H1 (cell line): ENCODE results near the gene ACY1. TPM values are rescaled to one million over a fixed set of nuclear protein-coding genes. Genes with fewer than 3 reads are reported as not detected.

Source experiments
- CTCF ChIA-PET: fragments of 300-600 bp; sonication (Branson Sonifier 250); formaldehyde crosslinking; loops from one replicate; lab custom pipeline; 2021; ENCODE audit not compliant: partially characterized antibody; lab: Charles Lee
- POLR2A ChIA-PET: fragments of 300-600 bp; sonication (Branson Sonifier 250); formaldehyde crosslinking; loops from one replicate; lab custom pipeline; 2021; ENCODE audit warnings: inconsistent platforms; ENCODE audit not compliant: partially characterized antibody; lab: Charles Lee
- DNase-seq, 2 experiments: peaks; one replicate each; pipeline versions ENCODE4 v3.0.0 to v3.0.0-alpha.2; 2010 to 2022; ENCODE audit warnings: low spot score in 2 of 2, low read depth in 1 of 2, mixed read lengths in 1 of 2
- FAIRE-seq: peaks from 2 replicates; lab custom pipeline; 2011; peaks lifted over from hg19 to GRCh38; lab: Jason Lieb, UNC
- H2AFZ ChIP-seq: 2 replicates; pipeline ENCODE4 v1.8.1; 2012; ENCODE audit warnings: low read length, inconsistent platforms
- H2AK5ac ChIP-seq: 2 replicates; pipeline ENCODE4 v1.6.1; 2013; ENCODE audit warnings: low read depth, low read length
- H2BK120ac ChIP-seq: replicated peaks from 2 replicates; pipeline ENCODE3; 2013; ENCODE audit warnings: low read depth, low read length, inconsistent platforms
- H2BK12ac ChIP-seq: 2 replicates; pipeline ENCODE4 v1.6.1; 2013; ENCODE audit warnings: low read depth, low read length
- H2BK15ac ChIP-seq: 2 replicates; pipeline ENCODE4 v1.6.1; 2013; ENCODE audit warnings: low read length
- H2BK20ac ChIP-seq: 2 replicates; pipeline ENCODE4 v1.6.1; 2013; ENCODE audit warnings: low read length
- H2BK5ac ChIP-seq: 2 replicates; pipeline ENCODE4 v1.6.1; 2013; ENCODE audit warnings: low read depth, low read length
- H3K14ac ChIP-seq: 2 replicates; pipeline ENCODE4 v1.6.1; 2013; ENCODE audit warnings: inconsistent platforms; ENCODE audit not compliant: insufficient read length
- H3K18ac ChIP-seq: 2 replicates; pipeline ENCODE4 v1.6.1; 2013; ENCODE audit warnings: low read length; ENCODE audit errors: extremely low read depth
- H3K23ac ChIP-seq: 2 replicates; pipeline ENCODE4 v1.6.1; 2013; ENCODE audit warnings: inconsistent platforms; ENCODE audit not compliant: insufficient read length
- H3K23me2 ChIP-seq: 2 replicates; pipeline ENCODE4 v1.6.1; 2013; ENCODE audit warnings: low read depth, low read length
- H3K27ac ChIP-seq: 2 replicates; pipeline ENCODE4 v1.6.1; 2011; ENCODE audit warnings: low read depth, low read length, inconsistent platforms
- H3K27me3 ChIP-seq, 4 experiments: replicated peaks in 1 of 4; 1 replicate in 1 of 4; 2 replicates in 3 of 4; pipeline versions ENCODE4 v1.6.1 to v1.8.1; 2011 to 2013; ENCODE audit warnings: low read length in 3 of 4, mild to moderate bottlenecking in 3 of 4, inconsistent platforms in 2 of 4, mixed read lengths in 2 of 4, moderate library complexity in 1 of 4; ENCODE audit not compliant: control insufficient read depth in 3 of 4, insufficient read depth in 3 of 4; ENCODE audit errors: extremely low read depth in 1 of 4
- H3K36me3 ChIP-seq, 4 experiments: 2 replicates each; pipeline versions ENCODE4 v1.6.1 to v1.8.1; 2011 to 2013; ENCODE audit warnings: mild to moderate bottlenecking in 4 of 4, low read length in 3 of 4, moderate library complexity in 2 of 4, control low read depth in 1 of 4, inconsistent platforms in 1 of 4; ENCODE audit not compliant: insufficient read depth in 4 of 4, control insufficient read depth in 2 of 4
- H3K4ac ChIP-seq: replicated peaks from 2 replicates; pipeline ENCODE3; 2013; ENCODE audit warnings: low read length, low read depth, mixed read lengths, inconsistent platforms; ENCODE audit not compliant: insufficient read length
- H3K4me1 ChIP-seq, 4 experiments: replicated peaks in 1 of 4; 1 replicate in 1 of 4; 2 replicates in 3 of 4; pipeline versions ENCODE4 v1.6.1 to v1.8.1; 2011 to 2013; ENCODE audit warnings: low read length in 3 of 4, inconsistent platforms in 2 of 4, mixed read lengths in 1 of 4; ENCODE audit not compliant: insufficient read depth in 4 of 4, control insufficient read depth in 3 of 4
- H3K4me2 ChIP-seq, 2 experiments: 2 replicates each; pipeline versions ENCODE4 v1.6.1 to v1.8.1; 2011 to 2013; ENCODE audit warnings: low read depth in 2 of 2, low read length in 2 of 2, control low read depth in 1 of 2, inconsistent platforms in 1 of 2, mild to moderate bottlenecking in 1 of 2; ENCODE audit not compliant: insufficient read depth in 1 of 2
- H3K4me3 ChIP-seq, 4 experiments: fragments of 200-600, 300-600 bp in 1 of 4; sonication (generic), shearing (Covaris generic), sonication (Bioruptor Twin) in 1 of 4; 2 replicates each; pipeline versions ENCODE4 v1.5.1 to v1.8.1; 2011 to 2016; ENCODE audit warnings: low read length in 4 of 4, low read depth in 3 of 4, control low read depth in 2 of 4, inconsistent platforms in 2 of 4, mild to moderate bottlenecking in 2 of 4, mixed read lengths in 1 of 4, moderate library complexity in 1 of 4; ENCODE audit not compliant: insufficient read depth in 2 of 4; ENCODE audit errors: extremely low read depth in 1 of 4
- H3K56ac ChIP-seq: replicated peaks from 2 replicates; pipeline ENCODE3; 2013; ENCODE audit warnings: low read depth, mild to moderate bottlenecking, mixed read lengths, low read length, inconsistent platforms; ENCODE audit not compliant: insufficient read length
- H3K79me1 ChIP-seq: 2 replicates; pipeline ENCODE4 v1.6.1; 2013; ENCODE audit warnings: low read depth, low read length, control low read depth
- H3K79me2 ChIP-seq, 2 experiments: 2 replicates each; pipeline versions ENCODE4 v1.6.1 to v1.8.1; 2012 to 2013; ENCODE audit warnings: low read length in 2 of 2, mild to moderate bottlenecking in 2 of 2, inconsistent platforms in 1 of 2; ENCODE audit not compliant: insufficient read depth in 2 of 2, control insufficient read depth in 1 of 2
- H3K9ac ChIP-seq, 4 experiments: replicated peaks in 1 of 4; 1 replicate in 1 of 4; 2 replicates in 3 of 4; pipeline versions ENCODE4 v1.6.1 to v1.8.1; 2011 to 2013; ENCODE audit warnings: low read depth in 3 of 4, low read length in 3 of 4, control low read depth in 2 of 4, mild to moderate bottlenecking in 2 of 4, moderate library complexity in 2 of 4, inconsistent platforms in 1 of 4; ENCODE audit errors: extremely low read depth in 1 of 4
- H3K9me3 ChIP-seq, 2 experiments: 2 replicates each; pipeline versions ENCODE4 v1.6.1 to v1.8.1; 2012 to 2013; ENCODE audit warnings: mild to moderate bottlenecking in 2 of 2, moderate library complexity in 2 of 2, control low read depth in 1 of 2, inconsistent platforms in 1 of 2, low read depth in 1 of 2, low read length in 1 of 2, mixed read lengths in 1 of 2; ENCODE audit not compliant: insufficient read depth in 2 of 2
- H4K20me1 ChIP-seq, 2 experiments: replicated peaks in 1 of 2; 2 replicates each; pipeline versions ENCODE3 to v1.8.1; 2011 to 2013; ENCODE audit warnings: inconsistent platforms in 2 of 2, low read length in 2 of 2, mild to moderate bottlenecking in 1 of 2; ENCODE audit not compliant: insufficient read depth in 2 of 2, control insufficient read depth in 1 of 2
- H4K5ac ChIP-seq: 2 replicates; pipeline ENCODE4 v1.6.1; 2013; ENCODE audit warnings: low read length, low read depth, mixed read lengths, inconsistent platforms; ENCODE audit not compliant: insufficient read length
- H4K8ac ChIP-seq: 2 replicates; pipeline ENCODE4 v1.8.0; 2013; ENCODE audit warnings: mild to moderate bottlenecking, moderate library complexity, low read length, inconsistent platforms; ENCODE audit not compliant: insufficient read depth; ENCODE audit errors: extremely low read depth
- H4K91ac ChIP-seq: replicated peaks from 2 replicates; pipeline ENCODE3; 2013; ENCODE audit warnings: low read length, mixed read lengths, inconsistent platforms; ENCODE audit not compliant: insufficient read length
- CBX8 ChIP-seq: fragments of 300-800, 300-1000 bp; sonication (generic); IDR thresholded peaks from 2 replicates; pipeline ENCODE4 v1.7.1; 2016; ENCODE audit warnings: low read depth, low read length, borderline replicate concordance
- EGR1 ChIP-seq: IDR thresholded peaks from 2 replicates; pipeline ENCODE4 v1.6.1; 2011; ENCODE audit warnings: low read depth, low read length, borderline replicate concordance
- FOSL1 ChIP-seq: IDR thresholded peaks from 2 replicates; pipeline ENCODE4 v1.6.1; 2011; ENCODE audit warnings: mild to moderate bottlenecking, low read depth, low read length, moderate library complexity; ENCODE audit not compliant: insufficient read depth
- POLR2A ChIP-seq, 2 experiments: IDR thresholded peaks; 1 replicate in 1 of 2; 2 replicates in 1 of 2; pipeline ENCODE4 v1.6.1; 2011; ENCODE audit warnings: low read depth in 2 of 2, low read length in 2 of 2, mild to moderate bottlenecking in 2 of 2; ENCODE audit errors: control extremely low read depth in 1 of 2
- POU5F1 ChIP-seq: IDR thresholded peaks from 2 replicates; pipeline ENCODE4 v1.6.1; 2011; ENCODE audit warnings: low read depth, mild to moderate bottlenecking, low read length, moderate library complexity
- SRF ChIP-seq: IDR thresholded peaks from 2 replicates; pipeline ENCODE4 v1.6.1; 2011; ENCODE audit warnings: mild to moderate bottlenecking, low read depth, low read length, moderate library complexity
- WGBS, 2 experiments: shearing (Covaris generic) in 1 of 2; methylation state at CpG; one replicate each; pipeline versions ENCODE4 v1.1.6 to v1.1.7; 2013 to 2015; ENCODE audit warnings: low lambda C conversion rate in 2 of 2, mixed read lengths in 2 of 2, inconsistent platforms in 1 of 2, low coverage in 1 of 2, missing lambda C conversion rate in 1 of 2; ENCODE audit not compliant: insufficient replicate concordance in 2 of 2, insufficient coverage in 1 of 2, insufficient read length in 1 of 2; ENCODE audit errors: extremely low coverage in 1 of 2, missing lambda C conversion rate in 1 of 2; 5-methylcytosine and 5-hydroxymethylcytosine counted together
- polyA plus RNA-seq, 7 experiments: library from polyadenylated mRNA; depleted of rRNA in 3 of 7; stranded (reverse) in 5 of 7; unstranded in 2 of 7; fragments of >200 nt in 5 of 7; fragments of 200-250 nt in 2 of 7; gene quantifications; 1 replicate in 5 of 7; 2 replicates in 1 of 7; 4 replicates in 1 of 7; pipeline versions ENCODE4 v1.2.1 to v1.2.3, GENCODE V29; 2011 to 2013; ENCODE audit warnings: missing spikeins in 2 of 7, mixed read lengths in 2 of 7
- total RNA-seq: library from RNA; stranded (reverse); fragmentation: NEBNext Ultra II Directional; extraction: Animal tissue kit (Norgen Biotek cat#: 25700); gene quantifications from 2 replicates; pipeline ENCODE4 v1.2.1, GENCODE V29; 2021
- TF ChIP-seq, protein P1 (sequence below): IDR thresholded peaks from 2 replicates; pipeline ENCODE4 v1.6.1; 2012; ENCODE audit warnings: inconsistent platforms

Gene ACY1
- total and polyA plus RNA-seq, 2 of the 8 experiments (the other 6 are each of a cell fraction or from before 2014, with no cell fraction given) = 48.3 to 113 TPM

DNA sequence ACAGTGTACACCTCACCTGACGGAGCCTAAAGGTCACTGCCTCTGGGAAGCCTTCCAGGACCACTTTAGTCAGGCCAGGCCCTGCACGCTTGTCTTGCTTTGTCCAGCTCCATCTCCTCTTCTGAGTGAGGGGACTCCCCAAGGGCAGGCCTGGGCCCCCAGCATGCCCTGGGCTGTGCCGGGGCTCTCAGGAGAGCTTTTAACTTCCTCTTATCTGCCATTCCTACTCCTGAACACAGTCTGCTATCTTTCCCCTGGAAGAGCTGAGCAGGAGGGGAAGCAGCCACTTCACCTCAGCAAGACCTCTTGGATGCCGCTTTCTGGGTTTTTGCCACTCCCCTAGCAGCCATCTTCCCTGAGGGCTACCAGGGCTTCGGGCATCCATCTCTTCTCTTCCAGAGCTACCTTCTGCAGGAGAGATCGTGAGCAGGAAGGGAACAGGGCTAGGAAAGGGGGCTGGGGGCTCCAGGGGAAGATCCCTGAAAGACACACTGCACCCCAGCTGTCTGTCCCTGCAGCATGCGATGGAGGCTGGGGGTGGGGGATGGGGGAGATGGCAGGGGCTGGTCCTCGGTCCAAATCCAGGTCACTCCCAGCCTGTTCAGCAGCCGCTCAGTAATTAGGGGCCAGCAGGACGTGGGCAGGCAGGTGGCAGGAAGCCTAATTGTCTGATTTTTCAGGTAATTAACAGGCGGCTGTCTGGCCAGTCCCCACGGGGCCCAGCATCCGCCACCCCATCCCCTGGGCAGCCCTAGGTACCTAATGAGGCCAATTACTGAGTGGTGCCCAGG, 32.3 kb downstream of the ACY1 start:
- Histone ChIP-seq H3K9ac (no peak overlapping the region), H3K36me3 (no peaks in the 10 kb centered on the region), H3K4me3 (no peak overlapping the region), H3K9me3 (no peaks in the 10 kb centered on the region), H3K79me1 (no peaks in the 10 kb centered on the region), H4K20me1 (peaks cover 0 to 1% of the 10 kb centered on the region in 2 experiments), H4K91ac (no peak overlapping the region), H3K4me1 (no peaks in the 10 kb centered on the region; a peak in 1 of 7 replicates), H3K27me3 (no peaks in the 10 kb centered on the region; a peak in 1 of 7 replicates), H2AFZ (no peak overlapping the region), H3K79me2 (no peaks in the 10 kb centered on the region), H3K23ac (no peak overlapping the region), H3K27ac (no peak overlapping the region), H3K23me2 (peaks cover 3% of the 10 kb centered on the region), H2BK15ac (no peak overlapping the region), H4K5ac (no peak overlapping the region), H3K56ac (no peak overlapping the region), H2BK120ac (no peak overlapping the region), H3K14ac (no peak overlapping the region), H4K8ac (no peak overlapping the region), H2BK20ac (no peak overlapping the region), H2AK5ac (no peak overlapping the region), H3K18ac (no peak overlapping the region; the same call in 1 of the 2 replicates), H2BK12ac (peak overlapping the region; percentile 75; the same call in 1 of the 2 replicates), H2BK5ac (no peak overlapping the region), H3K4me2 (no peak overlapping the region), H3K4ac (no peak overlapping the region)
- ChIA-PET CTCF (interaction anchor here (1.1 to 24.7 kb wide), 12 partner anchors 10 to 134 kb away, joined by 3 to 984 read pairs (median 9); partner anchors contain the start of gene DUSP7), POLR2A (interaction anchor here (0.5 to 6.3 kb wide), 11 partner anchors 10 to 152 kb away, joined by 3 to 59 read pairs (median 4); partner anchors contain the start of genes DUSP7, POC1A and RPL29)
- no peak for DNase-seq
- FAIRE-seq = no peak
- WGBS, 2 experiments = 80% methylated on average over 13 of the region's 13 CpGs; no CpG with 5 or more reads in 1 of the 2 experiments
- TF ChIP-seq POU5F1 (no peak), EGR1 (no peak), SRF (no peak), CBX8 (no peak), FOSL1 (no peak), POLR2A (IDR thresholded peaks at IDR 0.05; ENCODE audit: control extremely low read depth in 1 of 2, low read depth in 2 of 2, low read length in 2 of 2) (no peak)
- TF ChIP-seq, protein P1, sequence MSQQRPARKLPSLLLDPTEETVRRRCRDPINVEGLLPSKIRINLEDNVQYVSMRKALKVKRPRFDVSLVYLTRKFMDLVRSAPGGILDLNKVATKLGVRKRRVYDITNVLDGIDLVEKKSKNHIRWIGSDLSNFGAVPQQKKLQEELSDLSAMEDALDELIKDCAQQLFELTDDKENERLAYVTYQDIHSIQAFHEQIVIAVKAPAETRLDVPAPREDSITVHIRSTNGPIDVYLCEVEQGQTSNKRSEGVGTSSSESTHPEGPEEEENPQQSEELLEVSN = no peak
- TF ChIP-seq, all 59 proteins: peak for 0
